HCT116 (cell line): ENCODE results near the gene FAM193B. TPM values are rescaled to one million over a fixed set of nuclear protein-coding genes. Genes with fewer than 3 reads are reported as not detected.

Experiments used
- ATAC-seq: fragments of 200-7000 bp; cut with Tn5 transposase; 2 replicates; pipeline ENCODE4 v1.9.1; 2020; ENCODE audit warnings: mild to moderate bottlenecking, moderate library complexity
- BruUV-seq: library from RNA; stranded (reverse); fragments of 400-500 nt; replicated peaks from 2 replicates; lab custom pipeline; 2021; lab: Mats Ljungman, UMichigan
- CTCF ChIA-PET: fragments of 300-600 bp; sonication (Branson Sonifier 250); formaldehyde crosslinking; loops from one replicate; lab custom pipeline; 2021; ENCODE audit warnings: antibody characterized with exemption; lab: Charles Lee
- POLR2A ChIA-PET: fragments of 300-600, 350-600 bp; sonication (Branson Sonifier 250); formaldehyde crosslinking; loops from one replicate; lab custom pipeline; 2021; ENCODE audit warnings: antibody characterized with exemption; lab: Charles Lee
- RAD21 ChIA-PET, 2 experiments: fragments of 300-600 bp; sonication (Branson Sonifier 250); formaldehyde crosslinking; loops; one replicate each; lab custom pipeline; 2023; ENCODE audit warnings: low total read pairs in 2 of 2; ENCODE audit not compliant: uncharacterized antibody in 2 of 2, unreplicated experiment in 2 of 2, low non-redundant PET in 1 of 2; lab: Charles Lee
- DNase-seq: peaks from one replicate; pipeline ENCODE4 v3.0.0-alpha.2; 2010; ENCODE audit warnings: low read depth, low spot score
- H2AFZ ChIP-seq: fragments of 200-600 bp; shearing (Covaris generic), sonication (generic); 2 replicates; pipeline ENCODE4 v1.6.1; 2017; ENCODE audit warnings: low read depth, mixed run types, mixed read lengths, antibody characterized with exemption, low read length; ENCODE audit not compliant: poor library complexity, severe bottlenecking
- H3K27ac ChIP-seq: 2 replicates; pipeline ENCODE4 v1.5.1; 2012; ENCODE audit warnings: low read depth, low read length
- H3K27me3 ChIP-seq: fragments of 200-600 bp; sonication (generic); 2 replicates; pipeline ENCODE4 v1.6.1; 2016; ENCODE audit warnings: mixed run types, low read length, mixed read lengths; ENCODE audit not compliant: insufficient read depth
- H3K36me3 ChIP-seq, 2 experiments: fragments of 200-500 bp in 1 of 2; fragments of 200-600 bp in 1 of 2; sonication (Bioruptor generic) in 1 of 2; sonication (generic) in 1 of 2; 2 replicates each; pipeline versions ENCODE4 v1.5.1 to v1.6.1; 2014 to 2016; ENCODE audit warnings: low read length in 2 of 2, inconsistent platforms in 1 of 2, mixed read lengths in 1 of 2, mixed run types in 1 of 2; ENCODE audit not compliant: insufficient read depth in 2 of 2, control insufficient read depth in 1 of 2
- H3K4me1 ChIP-seq, 2 experiments: fragments of 200-600 bp in 1 of 2; sonication (generic) in 1 of 2; 2 replicates each; pipeline versions ENCODE4 v1.5.1 to v1.6.1; 2012 to 2017; ENCODE audit warnings: low read length in 2 of 2, inconsistent platforms in 1 of 2, mild to moderate bottlenecking in 1 of 2, mixed read lengths in 1 of 2, mixed run types in 1 of 2, moderate library complexity in 1 of 2; ENCODE audit not compliant: insufficient read depth in 2 of 2, control insufficient read depth in 1 of 2
- H3K4me2 ChIP-seq: fragments of 200-600 bp; sonication (generic); 2 replicates; pipeline ENCODE4 v1.6.1; 2017; ENCODE audit warnings: mixed run types, low read length, mixed read lengths
- H3K4me3 ChIP-seq, 2 experiments: fragments of 200-600 bp in 1 of 2; sonication (generic) in 1 of 2; replicated peaks in 1 of 2; 2 replicates each; pipeline ENCODE4 v1.5.1; 2011 to 2016; ENCODE audit warnings: low read length in 2 of 2, control low read depth in 1 of 2, low read depth in 1 of 2, mild to moderate bottlenecking in 1 of 2, mixed read lengths in 1 of 2, mixed run types in 1 of 2
- H3K79me2 ChIP-seq: fragments of 200-600 bp; sonication (generic); 2 replicates; pipeline ENCODE4 v1.6.1; 2017; ENCODE audit warnings: mild to moderate bottlenecking, mixed run types, low read length, moderate library complexity, mixed read lengths; ENCODE audit not compliant: insufficient read depth
- H3K9ac ChIP-seq: fragments of 200-600 bp; sonication (generic); 2 replicates; pipeline ENCODE4 v1.6.1; 2016; ENCODE audit warnings: low read length, mixed read lengths
- H3K9me2 ChIP-seq: fragments of 200-600 bp; sonication (generic), shearing (Covaris generic); 2 replicates; pipeline ENCODE4 v1.6.1; 2017; ENCODE audit warnings: mixed run types, mild to moderate bottlenecking, moderate library complexity; ENCODE audit not compliant: insufficient read depth
- H3K9me3 ChIP-seq, 2 experiments: fragments of 200-500 bp in 1 of 2; fragments of 200-600 bp in 1 of 2; sonication (Bioruptor generic) in 1 of 2; sonication (generic) in 1 of 2; 2 replicates each; pipeline ENCODE4 v1.6.1; 2014 to 2017; ENCODE audit warnings: low read length in 2 of 2, mixed read lengths in 2 of 2, inconsistent platforms in 1 of 2, low read depth in 1 of 2, mild to moderate bottlenecking in 1 of 2, mixed run types in 1 of 2, moderate library complexity in 1 of 2; ENCODE audit not compliant: control insufficient read depth in 1 of 2, insufficient read depth in 1 of 2
- H4K20me1 ChIP-seq: fragments of 200-600 bp; sonication (generic), shearing (Covaris generic); 2 replicates; pipeline ENCODE4 v1.6.1; 2017; ENCODE audit warnings: mixed run types, mild to moderate bottlenecking, moderate library complexity; ENCODE audit not compliant: insufficient read depth
- CBX3 ChIP-seq: IDR thresholded peaks from 2 replicates; pipeline ENCODE4 v1.6.1; 2012; ENCODE audit warnings: low read depth
- CEBPB ChIP-seq: IDR thresholded peaks from 2 replicates; pipeline ENCODE4 v1.6.1; 2012; ENCODE audit warnings: low read depth
- EGR1 ChIP-seq: IDR thresholded peaks from 2 replicates; pipeline ENCODE4 v1.6.1; 2012; ENCODE audit warnings: low read depth
- ELF1 ChIP-seq: IDR thresholded peaks from 2 replicates; pipeline ENCODE4 v1.6.1; 2012; ENCODE audit warnings: low read depth, borderline replicate concordance
- EZH2 ChIP-seq: fragments of 200-600 bp; sonication (generic); IDR thresholded peaks from 2 replicates; pipeline ENCODE4 v1.6.1; 2017; ENCODE audit warnings: antibody characterized with exemption, mixed run types
- EZH2phosphoT487 ChIP-seq: fragments of 200-600 bp; IDR thresholded peaks from 2 replicates; pipeline ENCODE4 v1.6.1; 2018; ENCODE audit warnings: antibody characterized with exemption, borderline replicate concordance
- FOSL1 ChIP-seq: IDR thresholded peaks from 2 replicates; pipeline ENCODE4 v1.6.1; 2012; ENCODE audit warnings: low read depth
- JUND ChIP-seq: IDR thresholded peaks from 2 replicates; pipeline ENCODE4 v1.6.1; 2012
- POLR2A ChIP-seq: IDR thresholded peaks from 2 replicates; pipeline ENCODE4 v1.7.0; 2011; ENCODE audit warnings: borderline replicate concordance; ENCODE audit not compliant: insufficient read depth, insufficient read length; ENCODE audit errors: extremely low read depth
- POLR2AphosphoS5 ChIP-seq: IDR thresholded peaks from 2 replicates; pipeline ENCODE4 v1.6.1; 2011; ENCODE audit warnings: mild to moderate bottlenecking, low read depth, low read length, moderate library complexity
- RAD21 ChIP-seq: IDR thresholded peaks from 2 replicates; pipeline ENCODE4 v1.6.1; 2012; ENCODE audit warnings: low read depth, mild to moderate bottlenecking
- SIN3A ChIP-seq: IDR thresholded peaks from 2 replicates; pipeline ENCODE4 v1.6.1; 2012; ENCODE audit warnings: low read depth
- SRF ChIP-seq: IDR thresholded peaks from 2 replicates; pipeline ENCODE4 v1.6.1; 2012; ENCODE audit warnings: low read depth
- ZFX ChIP-seq: fragments of 450-650 bp; IDR thresholded peaks from 2 replicates; pipeline ENCODE4 v1.6.1; 2017
- ZNF274 ChIP-seq: fragments of 200-500 bp; sonication (Bioruptor generic); IDR thresholded peaks from 2 replicates; pipeline ENCODE4 v1.6.1; 2014; ENCODE audit warnings: mild to moderate bottlenecking, low read depth, low read length, inconsistent platforms
- intact Hi-C: fragments of 100-400 bp; cut with micrococcal nuclease; formaldehyde crosslinking; loops from 2 replicates; pipeline ENCODE4 v1.10.0; 2022
- total RNA-seq: library from RNA; stranded (reverse); gene quantifications from one replicate; pipeline ENCODE4 v1.2.1, GENCODE V29; 2021; ENCODE audit not compliant: unreplicated experiment
- TF ChIP-seq, protein P1 (sequence below): IDR thresholded peaks from 2 replicates; pipeline ENCODE4 v1.6.1; 2012
- TF ChIP-seq, protein P2 (sequence below): IDR thresholded peaks from 2 replicates; pipeline ENCODE4 v1.6.1; 2012

FAM193B gene
- total RNA-seq, 1 experiment from 2014 or later: 54.0 TPM

DNA sequence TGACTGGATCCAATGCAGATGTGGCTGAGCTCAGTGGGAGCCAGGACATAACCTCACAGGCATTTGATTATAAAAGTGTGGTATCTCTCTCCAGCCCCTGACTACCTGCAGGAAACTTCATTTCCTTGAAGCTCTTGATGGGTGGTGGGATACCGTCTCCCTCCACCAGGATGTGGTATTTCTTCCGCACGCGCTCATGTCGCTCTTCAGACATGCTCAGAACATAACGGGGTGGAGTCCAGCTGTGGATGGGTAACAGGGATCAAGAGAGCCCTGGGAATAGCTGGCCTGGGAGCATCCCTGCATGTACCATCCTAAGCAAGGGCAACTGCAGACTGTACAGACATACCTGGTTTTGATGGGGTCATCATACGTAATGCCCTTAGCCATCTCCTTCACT, 38.8 kb downstream of the FAM193B start:
- intact Hi-C loops: no loop called here
- TF ChIP-seq SIN3A: no peak
- no peak for TF ChIP-seq ELF1
- no peak for TF ChIP-seq ZNF274
- no peak for TF ChIP-seq CBX3
- TF ChIP-seq, protein P1, sequence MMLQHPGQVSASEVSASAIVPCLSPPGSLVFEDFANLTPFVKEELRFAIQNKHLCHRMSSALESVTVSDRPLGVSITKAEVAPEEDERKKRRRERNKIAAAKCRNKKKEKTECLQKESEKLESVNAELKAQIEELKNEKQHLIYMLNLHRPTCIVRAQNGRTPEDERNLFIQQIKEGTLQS: no peak
- TF ChIP-seq, protein P2, sequence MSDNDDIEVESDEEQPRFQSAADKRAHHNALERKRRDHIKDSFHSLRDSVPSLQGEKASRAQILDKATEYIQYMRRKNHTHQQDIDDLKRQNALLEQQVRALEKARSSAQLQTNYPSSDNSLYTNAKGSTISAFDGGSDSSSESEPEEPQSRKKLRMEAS: no peak
- no peak for TF ChIP-seq JUND
- TF ChIP-seq ZFX: no peak
- TF ChIP-seq RAD21: no peak
- TF ChIP-seq, all 23 proteins: peak for 0
- no peak for DNase-seq
- ATAC-seq: no peak
- H2AFZ ChIP-seq: no peak overlapping the region
- H3K9me2 ChIP-seq: no peaks in the 10 kb centered on the region
- peaks cover 11 to 24% of the 10 kb centered on the region in 2 experiments; a peak in 3 of 4 replicates for H3K4me1 ChIP-seq
- H3K4me3 ChIP-seq: peak overlapping the region; percentile 96 to 99
- ChIA-PET RAD21 (no interaction called here), CTCF (no interaction called here), POLR2A (no interaction called here)
- H3K4me2 ChIP-seq: peak overlapping the region; percentile 94
- peaks cover 28 to 61% of the 10 kb centered on the region in 2 experiments; a peak in 3 of 4 replicates for H3K36me3 ChIP-seq
- no TSS peak for BruUV-seq
- H3K9me3 ChIP-seq: no peaks in the 10 kb centered on the region
- H3K27me3 ChIP-seq: no peaks in the 10 kb centered on the region
- no peaks in the 10 kb centered on the region for H4K20me1 ChIP-seq
- no peak overlapping the region for H3K27ac ChIP-seq
- H3K79me2 ChIP-seq: peaks cover 33% of the 10 kb centered on the region
- peak overlapping the region; percentile 92 for H3K9ac ChIP-seq

DNA sequence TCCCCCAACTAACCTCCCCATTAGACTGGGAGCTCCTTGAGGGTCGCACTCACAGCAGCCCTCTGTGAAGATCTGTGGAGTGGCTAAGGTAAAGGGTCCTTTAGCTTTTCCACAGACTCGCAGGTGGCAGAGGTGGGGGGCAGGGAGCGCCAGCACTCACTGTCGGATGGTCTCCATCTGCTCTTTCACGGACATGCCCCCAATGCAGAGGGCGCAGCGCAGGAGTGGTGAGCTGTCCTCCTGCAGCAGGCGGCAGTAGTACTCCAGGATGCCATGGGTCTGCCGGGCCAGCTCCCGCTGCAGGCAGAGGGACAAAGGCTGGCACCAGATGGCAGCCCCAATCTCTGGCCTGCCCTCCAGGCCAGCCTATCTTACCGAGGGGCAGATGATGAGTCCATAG, 39.8 kb downstream of the FAM193B start:
- intact Hi-C loops: no loop called here
- no peaks in the 10 kb centered on the region for H4K20me1 ChIP-seq
- TF ChIP-seq CEBPB: no peak
- TF ChIP-seq EZH2: no peak
- no peak for TF ChIP-seq EZH2phosphoT487
- no peak for TF ChIP-seq POLR2AphosphoS5
- TF ChIP-seq SIN3A: no peak
- no peak for TF ChIP-seq SRF
- no peak for TF ChIP-seq ELF1
- TF ChIP-seq POLR2A: no peak
- TF ChIP-seq EGR1: no peak
- TF ChIP-seq FOSL1: no peak
- TF ChIP-seq, all 23 proteins: peak for 0
- Histone ChIP-seq H3K36me3 (peaks cover 27 to 60% of the 10 kb centered on the region in 2 experiments; a peak in 3 of 4 replicates), H3K9me2 (no peaks in the 10 kb centered on the region), H3K27me3 (no peaks in the 10 kb centered on the region), H3K9ac (no peak overlapping the region), H3K27ac (no peak overlapping the region), H2AFZ (no peak overlapping the region), H3K9me3 (no peaks in the 10 kb centered on the region), H3K4me1 (peaks cover 11 to 20% of the 10 kb centered on the region in 2 experiments; a peak in 3 of 4 replicates), H3K79me2 (peaks cover 31% of the 10 kb centered on the region), H3K4me3 (no peak overlapping the region), H3K4me2 (no peak overlapping the region)
- RAD21 ChIA-PET: no interaction called here
- CTCF ChIA-PET: no interaction called here
- DNase-seq (no peak), ATAC-seq (no peak)
- POLR2A ChIA-PET: no interaction called here
- BruUV-seq: no TSS peak
